WI38 (cell line): ENCODE data around the gene AGT.
"Not testable (repeated sequence)": the region's sequence is repeated elsewhere in the genome, so short reads cannot be mapped to it uniquely, and the experiment has no call there.

ENCODE experiments used
- H3K4me3 ChIP-seq: 2 replicates; pipeline ENCODE4 v1.5.1; 2011; ENCODE audit warnings: low read depth, mild to moderate bottlenecking, control low read depth, low read length
- CTCF ChIP-seq: IDR thresholded peaks from 2 replicates; pipeline ENCODE4 v1.5.1; 2012; ENCODE audit warnings: low read depth, mild to moderate bottlenecking, control low read depth, low read length

Gene AGT

GRCh38 chr1:230739564-230740290 lies 25.8 kb upstream of the AGT start:
- no peak for TF ChIP-seq CTCF
- no peak overlapping the region for H3K4me3 ChIP-seq

- no peak overlapping the region for H3K4me3 ChIP-seq
- no peak for TF ChIP-seq CTCF
Measured at GRCh38 chr1:230737622-230738262, 23.8 kb upstream of the AGT start.

GRCh38 chr1:230735447-230735846 lies 21.5 kb upstream of the AGT start:
- TF ChIP-seq CTCF, result no peak
- no peak overlapping the region for H3K4me3 ChIP-seq

GRCh38 chr1:230730977-230731376 lies 17.1 kb upstream of the AGT start:
- H3K4me3 ChIP-seq, result no peak overlapping the region
- no peak for TF ChIP-seq CTCF

GRCh38 chr1:230728710-230729392 lies 14.9 kb upstream of the AGT start:
- no peak for TF ChIP-seq CTCF
- no peak overlapping the region for H3K4me3 ChIP-seq

GRCh38 chr1:230725256-230726012 lies 11.5 kb upstream of the AGT start:
- TF ChIP-seq CTCF, result no peak
- H3K4me3 ChIP-seq, result no peak overlapping the region

GRCh38 chr1:230721849-230722522 lies 8.1 kb upstream of the AGT start:
- not testable (repeated sequence) for H3K4me3 ChIP-seq
